ENCODE measurements around the gene YAP1.

DNA sequence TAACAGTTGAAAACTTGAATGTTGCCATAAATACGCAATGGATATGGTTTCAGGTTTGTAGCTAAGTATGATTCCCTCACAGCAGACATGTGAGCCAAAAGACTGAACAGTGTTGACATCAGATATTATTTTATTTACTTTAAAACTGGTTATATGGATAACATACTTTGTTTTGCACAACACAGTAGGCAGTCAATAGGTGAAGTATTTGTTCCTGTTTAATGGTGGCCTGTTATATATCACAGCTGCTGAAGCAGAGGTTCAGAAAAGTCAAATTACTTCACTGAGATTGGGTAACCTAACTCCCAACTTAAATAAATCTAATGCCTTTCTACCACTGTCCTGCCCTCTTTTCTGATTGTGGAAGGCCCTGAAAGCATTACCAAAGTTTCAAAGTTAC lies 44.6 kb downstream of the YAP1 start:
- TF ChIP-seq, protein P1, sequence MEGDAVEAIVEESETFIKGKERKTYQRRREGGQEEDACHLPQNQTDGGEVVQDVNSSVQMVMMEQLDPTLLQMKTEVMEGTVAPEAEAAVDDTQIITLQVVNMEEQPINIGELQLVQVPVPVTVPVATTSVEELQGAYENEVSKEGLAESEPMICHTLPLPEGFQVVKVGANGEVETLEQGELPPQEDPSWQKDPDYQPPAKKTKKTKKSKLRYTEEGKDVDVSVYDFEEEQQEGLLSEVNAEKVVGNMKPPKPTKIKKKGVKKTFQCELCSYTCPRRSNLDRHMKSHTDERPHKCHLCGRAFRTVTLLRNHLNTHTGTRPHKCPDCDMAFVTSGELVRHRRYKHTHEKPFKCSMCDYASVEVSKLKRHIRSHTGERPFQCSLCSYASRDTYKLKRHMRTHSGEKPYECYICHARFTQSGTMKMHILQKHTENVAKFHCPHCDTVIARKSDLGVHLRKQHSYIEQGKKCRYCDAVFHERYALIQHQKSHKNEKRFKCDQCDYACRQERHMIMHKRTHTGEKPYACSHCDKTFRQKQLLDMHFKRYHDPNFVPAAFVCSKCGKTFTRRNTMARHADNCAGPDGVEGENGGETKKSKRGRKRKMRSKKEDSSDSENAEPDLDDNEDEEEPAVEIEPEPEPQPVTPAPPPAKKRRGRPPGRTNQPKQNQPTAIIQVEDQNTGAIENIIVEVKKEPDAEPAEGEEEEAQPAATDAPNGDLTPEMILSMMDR (IDR thresholded peaks at IDR 0.05; ENCODE audit: insufficient read depth, low read length) = no peak
- TF ChIP-seq GABPA (IDR thresholded peaks at IDR 0.05; ENCODE audit: low read depth) = no peak
- TF ChIP-seq POLR2AphosphoS5 (IDR thresholded peaks at IDR 0.05; ENCODE audit: low read depth) = no peak

Data from HL-60 (cell line).